IPS DF 6.9 (cell line): ENCODE data around the gene CTNNA3.
"Not testable (repeated sequence)": the region's sequence is repeated elsewhere in the genome, so short reads cannot be mapped to it uniquely, and the experiment has no call there.

Experiments used
- DNase-seq: peaks from one replicate; pipeline ENCODE4 v3.0.0-alpha.2; 2013; ENCODE audit warnings: low read depth, low spot score
- H3K27ac ChIP-seq: one replicate; pipeline ENCODE4 v1.5.1; 2013; ENCODE audit warnings: low read length, control low read depth
- H3K27me3 ChIP-seq: 2 replicates; pipeline ENCODE4 v1.6.1; 2013; ENCODE audit warnings: mild to moderate bottlenecking, low read length; ENCODE audit not compliant: control insufficient read depth, insufficient read depth
- H3K36me3 ChIP-seq: 2 replicates; pipeline ENCODE4 v1.6.1; 2013; ENCODE audit warnings: low read length; ENCODE audit not compliant: control insufficient read depth, insufficient read depth
- H3K4me1 ChIP-seq: 2 replicates; pipeline ENCODE4 v1.6.1; 2013; ENCODE audit warnings: low read length; ENCODE audit not compliant: control insufficient read depth, insufficient read depth
- H3K4me3 ChIP-seq: 2 replicates; pipeline ENCODE4 v1.5.1; 2013; ENCODE audit warnings: mild to moderate bottlenecking, low read length
- H3K9me3 ChIP-seq: 2 replicates; pipeline ENCODE4 v1.6.1; 2013; ENCODE audit warnings: low read length, inconsistent platforms; ENCODE audit not compliant: control insufficient read depth, insufficient read depth
- WGBS: extraction: QIAGEN DNeasy Blood & Tissue Kit; methylation state at CpG from one replicate; pipeline ENCODE4 v1.1.7; 2013; ENCODE audit warnings: mixed read lengths, missing lambda C conversion rate; ENCODE audit not compliant: insufficient read length, insufficient coverage; 5-methylcytosine and 5-hydroxymethylcytosine counted together

Gene CTNNA3

GRCh38 chr10:66405566-66405965, 1290.4 kb downstream of the CTNNA3 start:
- Histone ChIP-seq H3K4me3 (no peak overlapping the region), H3K4me1 (no peaks in the 10 kb centered on the region), H3K9me3 (no peaks in the 10 kb centered on the region), H3K36me3 (no peaks in the 10 kb centered on the region), H3K27ac (no peak overlapping the region), H3K27me3 (no peaks in the 10 kb centered on the region)
- DNase-seq, result no peak

DNA sequence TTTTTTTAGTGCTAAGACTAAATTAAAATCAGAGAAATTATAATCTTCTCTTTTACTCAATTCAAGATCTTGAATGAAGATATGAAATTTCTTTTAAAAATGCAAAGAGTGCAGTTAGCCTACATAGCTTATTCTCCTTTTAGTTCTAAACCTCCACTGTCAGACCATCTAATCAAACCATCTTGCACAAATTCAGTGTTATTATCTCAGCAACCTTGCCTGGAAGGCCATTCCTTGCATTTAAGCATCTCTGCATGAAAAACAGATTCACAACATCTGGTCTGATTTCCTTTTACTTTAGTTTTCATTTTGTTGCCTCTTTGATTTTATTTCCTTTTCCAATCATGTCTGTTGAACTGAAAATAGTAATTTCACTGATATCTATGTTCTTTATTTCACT, 1297.3 kb downstream of the CTNNA3 start:
- Histone ChIP-seq H3K27me3 (no peaks in the 10 kb centered on the region), H3K4me1 (no peaks in the 10 kb centered on the region), H3K4me3 (no peak overlapping the region), H3K36me3 (no peaks in the 10 kb centered on the region), H3K27ac (no peak overlapping the region), H3K9me3 (no peaks in the 10 kb centered on the region)
- DNase-seq, result no peak

DNA sequence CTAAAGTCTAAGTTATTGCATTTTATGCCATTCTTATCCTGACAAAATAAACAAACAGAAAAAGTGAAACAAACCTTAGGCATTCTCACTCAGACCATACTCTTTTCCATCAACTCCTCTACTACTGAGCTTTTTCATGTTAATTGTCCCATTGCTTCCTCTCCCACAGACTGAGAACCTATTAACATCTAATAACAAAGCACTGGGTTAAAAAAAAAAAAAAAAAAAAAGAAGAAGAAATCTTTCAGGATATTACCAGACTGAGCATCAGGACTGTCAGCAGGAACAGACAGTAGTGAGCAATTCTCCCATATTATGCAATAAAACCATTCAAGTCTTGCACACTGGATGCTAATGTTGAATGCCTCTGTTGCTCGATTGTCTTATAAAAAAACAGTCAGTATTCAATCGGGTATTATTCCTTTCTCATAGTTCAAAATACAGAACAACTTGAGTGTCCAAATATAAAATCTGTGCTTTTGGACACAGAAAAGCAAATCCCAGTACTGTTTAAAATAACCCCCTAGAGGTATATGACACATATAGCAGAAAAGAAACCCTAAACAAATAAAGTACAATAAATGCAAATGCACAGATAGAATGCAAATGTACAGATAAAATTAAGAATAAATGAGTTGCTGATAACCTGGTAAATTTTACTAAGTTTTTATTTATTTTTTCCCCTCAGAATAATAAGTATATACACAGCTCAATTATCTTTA, 1301.5 kb downstream of the CTNNA3 start:
- Histone ChIP-seq H3K36me3 (no peaks in the 10 kb centered on the region), H3K4me1 (no peaks in the 10 kb centered on the region), H3K27ac (no peak overlapping the region), H3K27me3 (no peaks in the 10 kb centered on the region), H3K9me3 (no peaks in the 10 kb centered on the region), H3K4me3 (no peak overlapping the region)
- no peak for DNase-seq
- WGBS, result no CpG with 5 or more reads among the region's 2 CpGs

GRCh38 chr10:66390926-66391325, 1305.1 kb downstream of the CTNNA3 start:
- no peaks in the 10 kb centered on the region for H3K4me1 ChIP-seq
- no peaks in the 10 kb centered on the region for H3K27me3 ChIP-seq
- H3K36me3 ChIP-seq, result no peaks in the 10 kb centered on the region
- no peak overlapping the region for H3K4me3 ChIP-seq
- H3K9me3 ChIP-seq, result no peaks in the 10 kb centered on the region
- no peak for DNase-seq
- no CpG with 5 or more reads among the region's 5 CpGs for WGBS
- H3K27ac ChIP-seq, result no peak overlapping the region

DNA sequence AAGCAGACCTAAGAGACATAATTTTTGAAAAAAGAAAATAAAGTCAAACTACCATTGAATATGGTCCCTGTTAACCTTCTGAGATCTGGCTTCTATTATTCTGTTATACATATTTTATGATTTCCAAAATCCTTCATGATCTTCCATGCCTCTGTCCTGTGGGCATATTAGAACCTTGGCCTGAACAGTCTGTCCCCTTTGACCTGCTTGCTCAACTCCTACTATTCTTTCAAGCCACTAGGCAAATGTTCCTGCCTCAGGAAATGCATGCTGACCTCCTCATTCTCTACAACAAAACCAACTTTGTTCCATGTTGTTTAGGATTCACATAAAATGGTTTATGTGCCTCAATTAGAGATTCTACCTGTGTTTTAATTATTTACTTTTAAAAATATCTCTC, 1315.0 kb downstream of the CTNNA3 start:
- no peaks in the 10 kb centered on the region for H3K36me3 ChIP-seq
- H3K9me3 ChIP-seq, result no peaks in the 10 kb centered on the region
- no peak for DNase-seq
- no peak overlapping the region for H3K4me3 ChIP-seq
- no peak overlapping the region for H3K27ac ChIP-seq
- H3K4me1 ChIP-seq, result no peaks in the 10 kb centered on the region
- H3K27me3 ChIP-seq, result no peaks in the 10 kb centered on the region

DNA sequence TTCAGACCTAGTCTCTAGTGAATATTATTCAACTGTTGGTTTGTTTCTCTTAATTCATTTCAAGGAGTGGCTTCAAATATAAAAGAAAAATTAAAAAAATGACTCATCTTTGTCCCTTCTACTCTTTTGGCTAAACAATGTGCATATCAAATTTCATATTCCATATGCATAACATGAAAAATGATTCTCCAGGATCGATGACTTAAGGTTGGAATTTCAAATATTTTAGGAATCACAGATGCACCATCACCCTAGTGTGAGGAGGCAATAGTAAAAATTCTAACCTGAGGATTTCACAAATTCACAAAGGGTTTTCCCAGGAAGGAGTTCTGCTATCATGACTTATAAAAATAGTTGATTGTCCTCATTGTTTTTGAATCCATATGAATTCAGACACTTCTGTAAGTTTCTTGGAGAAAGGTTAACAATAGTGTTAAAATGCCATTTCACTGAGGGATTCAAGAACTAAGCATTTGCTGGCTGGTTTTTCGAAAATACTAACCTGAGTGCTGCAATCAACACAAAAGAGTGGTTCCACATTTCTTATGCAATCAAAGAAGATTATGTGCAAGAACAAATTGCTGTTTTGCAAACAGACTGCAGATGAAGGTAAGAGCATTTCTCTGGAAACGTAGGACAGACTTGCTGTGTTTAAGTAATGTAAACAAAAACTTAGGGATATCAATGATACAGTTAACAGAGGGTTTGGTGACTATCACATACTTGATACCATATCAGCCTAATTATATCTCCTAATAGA, 1317.7 kb downstream of the CTNNA3 start:
- H3K27me3 ChIP-seq, result no peaks in the 10 kb centered on the region
- H3K9me3 ChIP-seq, result no peaks in the 10 kb centered on the region
- H3K4me1 ChIP-seq, result no peaks in the 10 kb centered on the region
- no CpG with 5 or more reads among the region's 3 CpGs for WGBS
- no peak for DNase-seq
- H3K36me3 ChIP-seq, result no peaks in the 10 kb centered on the region
- no peak overlapping the region for H3K27ac ChIP-seq
- no peak overlapping the region for H3K4me3 ChIP-seq

GRCh38 chr10:66368146-66368545, 1327.8 kb downstream of the CTNNA3 start:
- Histone ChIP-seq H3K4me3 (no peak overlapping the region), H3K27me3 (no peaks in the 10 kb centered on the region), H3K27ac (no peak overlapping the region), H3K36me3 (no peaks in the 10 kb centered on the region), H3K4me1 (no peaks in the 10 kb centered on the region), H3K9me3 (no peaks in the 10 kb centered on the region)
- WGBS, result no CpG with 5 or more reads among the region's 2 CpGs
- DNase-seq, result no peak

DNA sequence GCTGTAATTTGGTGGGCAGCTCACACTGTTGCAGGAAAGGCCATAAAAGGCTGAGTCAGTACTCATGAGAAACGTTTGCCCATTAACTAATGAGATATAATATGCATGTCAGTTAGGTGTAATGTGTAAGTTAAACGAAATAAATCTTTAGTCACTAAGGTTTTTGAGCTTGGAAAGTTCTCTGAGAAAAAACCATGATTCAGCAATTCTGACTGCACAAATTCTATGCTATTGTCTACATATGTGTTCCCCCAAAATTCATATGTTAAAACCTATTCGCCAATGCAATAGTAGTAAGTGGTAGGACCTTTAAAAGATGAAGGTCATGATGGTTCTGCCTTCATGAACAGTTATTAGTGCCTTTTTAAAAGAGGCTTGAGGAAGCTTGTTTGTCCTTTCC, 1329.8 kb downstream of the CTNNA3 start:
- no peaks in the 10 kb centered on the region for H3K36me3 ChIP-seq

GRCh38 chr10:66365686-66366085, 1330.3 kb downstream of the CTNNA3 start:
- H3K36me3 ChIP-seq, result no peaks in the 10 kb centered on the region
- WGBS, result no CpG with 5 or more reads among the region's 2 CpGs
- no peaks in the 10 kb centered on the region for H3K4me1 ChIP-seq
- no peaks in the 10 kb centered on the region for H3K27me3 ChIP-seq
- no peak overlapping the region for H3K27ac ChIP-seq
- H3K4me3 ChIP-seq, result no peak overlapping the region
- no peaks in the 10 kb centered on the region for H3K9me3 ChIP-seq
- no peak for DNase-seq

More for the DNA sequence above, 1329.8 kb downstream of the CTNNA3 start:
- H3K27me3 ChIP-seq, result no peaks in the 10 kb centered on the region
- H3K9me3 ChIP-seq, result no peaks in the 10 kb centered on the region
- DNase-seq, result no peak
- H3K4me3 ChIP-seq, result no peak overlapping the region
- H3K4me1 ChIP-seq, result no peaks in the 10 kb centered on the region
- H3K27ac ChIP-seq, result no peak overlapping the region
- no CpG with 5 or more reads among the region's 3 CpGs for WGBS

- WGBS, result no CpG with 5 or more reads among the region's 3 CpGs
- no peak overlapping the region for H3K4me3 ChIP-seq
- no peaks in the 10 kb centered on the region for H3K27me3 ChIP-seq
- no peaks in the 10 kb centered on the region for H3K9me3 ChIP-seq
- H3K36me3 ChIP-seq, result no peaks in the 10 kb centered on the region
- H3K27ac ChIP-seq, result no peak overlapping the region
- H3K4me1 ChIP-seq, result no peaks in the 10 kb centered on the region
- no peak for DNase-seq
These were observed 1333.5 kb downstream of the CTNNA3 start for GRCh38 chr10:66362522-66362921.

DNA sequence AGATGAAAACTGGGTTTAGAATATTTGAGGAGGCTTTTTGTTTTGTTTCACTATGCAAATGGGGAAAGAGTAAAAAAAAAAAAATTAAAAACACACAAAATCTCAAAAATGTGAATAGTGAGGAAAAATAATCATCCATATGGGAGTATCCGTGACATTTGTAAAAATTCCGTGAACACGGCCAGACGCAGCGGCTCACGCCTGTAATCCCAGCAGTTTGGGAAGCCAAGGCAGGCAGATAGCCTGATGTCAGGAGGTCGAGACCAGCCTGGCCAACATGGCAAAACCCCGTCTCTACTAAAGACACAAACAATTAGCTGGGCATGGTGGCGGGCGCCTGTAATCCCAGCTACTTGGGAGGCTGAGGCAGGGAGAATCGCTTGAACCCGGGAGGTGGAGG, 1342.2 kb downstream of the CTNNA3 start:
- H3K27ac ChIP-seq, H3K36me3 ChIP-seq, H3K27me3 ChIP-seq, H3K4me3 ChIP-seq, DNase-seq, H3K4me1 ChIP-seq, H3K9me3 ChIP-seq: not testable (repeated sequence)
- no CpG with 5 or more reads among the region's 12 CpGs for WGBS
